ENCODE data around the gene PIP4K2C.

The PIP4K2C gene

GRCh38 chr12:57590864-57591781, at the start of gene PIP4K2C:
Gene PIP4K2C, plus strand, starts transcription at chr12:57591192. Its CDS starts 98 bp downstream, at chr12:57591290.
- DNase-seq, result peak; percentile 85 to 88

GRCh38 chr12:57541717-57542116, 49.3 kb upstream of the PIP4K2C start:
- DNase-seq, result no peak

GRCh38 chr12:57543581-57543980, 47.4 kb upstream of the PIP4K2C start:
- no peak for DNase-seq

- no peak for DNase-seq
These were observed 45.1 kb upstream of the PIP4K2C start for GRCh38 chr12:57545809-57546437.

GRCh38 chr12:57546438-57547287, 44.3 kb upstream of the PIP4K2C start, which contains the start of gene DCTN2:
Gene DCTN2, minus strand, starts transcription at chr12:57547192. Its CDS starts 129 bp downstream, at chr12:57547063.
- DNase-seq, result peak; percentile 96

DNA sequence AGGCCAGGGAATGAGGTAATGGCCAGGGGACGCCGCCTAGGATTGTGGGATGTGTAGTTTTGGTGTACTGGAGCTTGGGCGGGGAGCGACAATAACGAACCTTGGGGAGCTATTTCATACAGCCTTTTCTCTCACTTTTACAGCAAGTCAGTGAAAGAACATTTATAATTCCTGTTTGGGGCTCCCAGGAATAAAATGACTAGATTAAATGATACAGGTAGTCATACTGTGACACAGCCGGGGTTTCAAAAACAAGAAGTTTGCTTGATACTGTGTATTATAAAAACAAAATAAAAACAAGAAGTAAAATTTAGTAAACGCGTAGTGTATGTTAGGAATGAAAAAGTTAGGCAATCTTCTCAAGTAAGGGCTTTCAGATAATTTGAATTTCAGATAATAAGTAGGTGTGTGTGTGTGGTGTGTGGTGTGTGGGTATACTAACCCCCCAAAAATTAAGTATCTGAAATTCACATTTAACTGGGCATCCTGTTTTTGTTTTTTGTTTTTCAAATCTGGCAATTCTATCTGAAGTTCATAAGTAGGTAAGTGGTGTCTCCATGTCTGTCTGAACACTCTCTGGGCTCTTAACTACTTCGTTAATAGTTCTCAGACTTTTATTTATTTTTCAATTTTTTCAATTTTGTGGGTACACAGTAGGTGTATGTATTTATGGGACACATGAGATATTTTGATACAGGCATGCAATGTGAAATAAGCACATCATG, 43.5 kb upstream of the PIP4K2C start:
- DNase-seq, result no peak

DNA sequence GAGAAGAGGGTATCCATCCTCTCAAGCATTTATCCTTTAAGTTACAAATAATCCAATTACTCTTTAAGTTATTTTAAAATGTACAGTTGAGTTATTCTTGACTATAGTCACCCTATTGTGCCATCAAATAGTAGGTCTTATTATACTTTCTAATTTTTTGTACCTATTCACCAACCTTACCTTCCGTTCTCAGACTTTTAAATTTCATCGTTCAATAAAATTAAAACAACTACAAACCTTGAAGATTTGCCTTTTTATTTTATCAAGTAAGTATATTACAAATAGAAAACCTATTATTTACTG, 43.0 kb upstream of the PIP4K2C start:
- no peak for DNase-seq

DNA sequence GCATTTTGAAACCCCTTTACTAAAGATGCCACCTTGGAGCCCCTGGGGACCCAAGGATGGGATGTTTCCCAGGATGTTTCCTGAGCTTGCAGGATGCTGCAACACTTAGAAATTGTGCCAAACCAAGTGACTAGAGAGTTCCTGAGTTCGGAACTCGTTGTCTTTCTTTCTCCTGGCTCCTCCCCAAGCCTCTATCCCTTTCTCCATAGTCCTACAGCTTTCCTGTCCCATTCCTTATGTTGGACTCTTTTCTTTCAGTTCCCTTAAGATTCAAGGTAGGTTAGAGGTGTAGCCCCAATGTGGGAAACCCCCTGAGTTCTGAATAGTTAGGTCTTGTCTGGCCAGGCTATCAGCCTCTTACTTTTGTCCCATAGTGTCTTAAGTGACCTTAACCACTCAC, 42.5 kb upstream of the PIP4K2C start:
- DNase-seq, result no peak

DNA sequence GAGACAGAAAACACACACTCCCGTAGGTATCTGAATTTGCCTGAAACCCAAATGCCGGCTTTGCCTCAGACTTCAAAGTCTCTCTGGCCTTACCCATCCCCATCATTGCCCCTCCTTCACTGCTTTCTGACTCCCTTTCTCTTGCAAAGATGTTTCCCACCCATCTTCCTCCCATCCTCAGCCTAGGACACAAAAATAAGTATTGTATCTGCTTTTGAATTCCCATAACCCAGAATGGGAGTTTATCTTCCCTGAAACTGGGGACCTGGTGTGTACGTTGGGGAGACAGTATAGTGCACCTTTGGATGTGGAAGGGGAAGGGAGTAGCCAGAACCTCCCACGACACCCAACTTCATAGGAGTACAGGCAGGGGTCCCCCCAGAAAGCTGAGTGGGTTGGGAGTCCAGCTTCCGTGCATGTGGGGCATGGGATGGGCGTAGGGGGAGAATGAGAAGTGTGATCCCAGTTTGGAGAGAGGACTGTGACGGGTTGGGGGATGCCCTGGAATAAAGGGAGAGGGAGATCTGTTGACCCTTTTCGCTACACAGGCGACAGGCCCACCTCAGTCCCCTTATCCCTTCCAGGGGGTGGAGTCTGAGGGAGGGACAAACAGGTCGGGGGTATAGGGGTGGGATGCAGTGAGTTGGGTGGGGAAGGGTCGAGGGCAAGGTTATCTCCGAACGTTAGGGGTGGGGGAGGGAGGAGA, 41.6 kb upstream of the PIP4K2C start:
- no peak for DNase-seq

GRCh38 chr12:57549909-57550640, 40.9 kb upstream of the PIP4K2C start, which contains the start of gene KIF5A:
Gene KIF5A, plus strand, starts transcription at chr12:57550044. Its CDS starts 228 bp downstream, at chr12:57550272.
- DNase-seq, result peak; percentile 79 to 82

DNA sequence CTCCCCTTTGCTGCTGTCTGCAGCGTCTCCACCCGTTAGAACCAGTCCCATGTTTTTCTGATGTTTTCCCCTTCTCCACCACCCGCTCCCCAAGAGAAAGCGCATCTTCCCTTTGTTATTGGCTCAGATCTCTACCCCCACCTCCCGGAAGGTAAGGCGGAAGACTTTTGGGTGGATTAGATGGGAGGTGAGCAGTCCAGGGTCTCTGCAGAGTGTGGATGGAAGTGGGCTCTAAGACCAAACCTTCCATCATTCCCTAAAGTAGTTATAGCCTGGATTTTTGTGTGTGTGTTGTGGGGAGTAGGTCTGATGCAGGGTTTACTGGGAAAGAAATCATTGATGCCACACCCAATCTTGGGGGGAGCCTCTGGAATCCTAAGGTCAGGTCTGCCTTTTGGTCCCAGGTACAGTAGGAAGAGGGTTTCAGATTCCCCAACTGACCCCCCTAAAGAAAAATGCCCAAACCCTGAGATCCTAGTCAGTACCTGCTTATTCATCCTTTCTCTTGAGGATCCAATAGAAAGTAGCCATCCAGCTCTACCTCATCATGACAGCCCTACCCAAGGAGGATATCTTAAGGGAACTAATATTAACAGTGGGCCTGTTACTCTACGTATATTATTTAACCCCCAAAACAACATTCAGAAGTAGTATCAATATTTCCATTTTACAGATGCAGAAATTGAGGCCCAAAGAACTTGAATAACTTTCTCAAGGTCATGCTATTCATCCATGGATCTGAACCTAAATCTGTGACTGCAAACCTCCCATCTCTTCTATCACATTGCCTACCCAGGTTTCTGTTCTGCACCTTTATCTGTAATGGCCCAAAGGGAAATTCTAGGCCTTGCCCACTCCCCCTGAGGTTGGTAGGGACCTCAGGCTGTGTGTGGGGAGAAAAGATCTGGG, 40.1 kb upstream of the PIP4K2C start:
- no peak for DNase-seq

DNA sequence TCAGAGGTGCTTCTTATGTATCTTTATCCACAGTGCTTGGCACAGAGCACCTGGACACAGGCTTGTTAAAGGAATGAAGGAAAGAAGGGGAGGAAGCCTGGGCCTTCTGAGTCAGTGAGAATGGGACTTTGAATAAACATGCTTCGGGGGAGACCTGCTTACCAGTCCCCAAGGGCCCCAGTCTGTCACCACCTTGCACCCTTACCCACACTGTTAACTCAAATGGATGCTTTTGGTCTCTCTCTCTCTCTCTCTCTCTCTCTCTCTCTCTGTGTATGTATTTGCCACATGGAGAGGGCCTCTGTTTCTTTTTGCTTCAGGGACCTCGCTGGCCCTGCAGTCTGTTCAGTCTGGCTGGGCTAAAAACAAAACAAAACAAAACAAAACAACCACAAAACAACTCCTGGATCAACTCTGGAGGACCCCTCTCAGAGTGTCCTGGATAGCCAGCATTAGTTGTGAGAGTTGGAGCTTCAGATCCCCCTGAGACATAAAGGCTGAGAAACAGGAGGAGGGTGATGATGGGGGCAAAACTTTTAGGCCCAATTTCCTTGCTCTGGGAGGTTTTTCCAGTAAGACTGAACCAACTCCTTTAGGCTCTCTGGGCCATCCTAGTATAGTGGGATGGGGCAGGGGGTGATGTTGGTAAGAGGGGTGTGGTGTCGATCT, 39.2 kb upstream of the PIP4K2C start:
- no peak for DNase-seq

GRCh38 chr12:57552306-57552651, 38.7 kb upstream of the PIP4K2C start:
- no peak for DNase-seq

DNA sequence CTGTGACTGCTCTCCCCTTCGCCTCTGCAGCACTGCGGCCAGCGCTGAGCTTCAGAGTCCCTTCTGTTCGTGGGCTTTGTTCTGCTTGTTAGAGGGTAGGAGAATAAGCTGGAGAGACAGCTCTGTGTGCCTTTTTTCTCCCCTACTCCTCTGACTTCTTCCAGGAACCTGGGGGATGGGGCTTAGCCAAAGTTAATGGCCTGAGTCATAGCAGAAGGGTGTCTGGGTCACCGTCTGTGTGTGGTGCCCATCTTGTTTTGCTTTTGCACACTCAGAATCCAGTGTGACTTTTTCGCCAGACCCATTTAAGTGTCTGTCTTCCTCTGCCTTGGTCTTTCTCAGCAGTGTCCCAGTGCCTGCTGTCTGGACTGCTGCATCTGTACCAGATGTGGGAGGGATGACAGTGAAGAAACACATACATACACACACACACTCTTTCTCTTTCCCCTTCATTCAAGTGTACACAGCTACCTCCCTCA, 38.1 kb upstream of the PIP4K2C start:
- no peak for DNase-seq

DNA sequence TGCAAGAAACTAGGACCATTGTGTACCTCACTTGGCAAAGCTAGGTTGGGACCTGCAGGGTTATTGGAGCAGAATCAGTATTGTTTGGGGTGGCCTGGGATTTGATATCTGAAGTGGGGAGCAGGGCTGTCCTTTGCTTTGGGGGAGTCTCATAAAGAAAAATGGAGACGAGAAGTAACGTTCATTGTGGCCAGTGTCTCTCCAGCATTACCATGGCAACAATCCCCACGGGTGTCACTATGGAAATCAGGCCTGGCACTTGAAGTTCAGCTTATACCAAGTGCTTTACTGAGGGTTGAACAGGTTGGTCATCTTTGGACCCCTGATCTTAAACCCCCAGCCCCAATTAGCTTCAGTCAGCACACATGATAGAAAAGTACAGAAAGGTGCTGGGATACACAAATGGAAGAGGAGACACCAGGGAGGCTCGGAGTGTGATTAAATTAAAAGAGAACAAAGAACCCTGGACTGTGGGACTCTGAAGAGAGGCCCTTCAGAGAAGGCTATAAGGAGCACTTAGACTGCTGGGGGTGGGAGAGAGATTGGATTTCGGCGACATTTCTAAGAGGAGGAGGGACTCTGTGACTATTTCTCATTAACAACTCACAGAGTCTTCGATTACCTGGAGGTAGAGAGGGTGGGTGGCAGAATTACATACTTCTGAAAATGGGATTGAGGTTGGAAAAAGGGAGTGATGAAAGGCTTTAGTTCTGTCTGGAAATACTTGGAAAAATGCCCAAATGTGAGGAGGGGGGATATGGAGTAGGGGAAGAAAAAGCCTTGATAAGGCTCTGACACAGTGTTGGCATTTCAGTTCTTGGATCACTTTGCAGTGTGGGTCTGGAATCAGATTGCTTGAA, 37.4 kb upstream of the PIP4K2C start:
- no peak for DNase-seq

DNA sequence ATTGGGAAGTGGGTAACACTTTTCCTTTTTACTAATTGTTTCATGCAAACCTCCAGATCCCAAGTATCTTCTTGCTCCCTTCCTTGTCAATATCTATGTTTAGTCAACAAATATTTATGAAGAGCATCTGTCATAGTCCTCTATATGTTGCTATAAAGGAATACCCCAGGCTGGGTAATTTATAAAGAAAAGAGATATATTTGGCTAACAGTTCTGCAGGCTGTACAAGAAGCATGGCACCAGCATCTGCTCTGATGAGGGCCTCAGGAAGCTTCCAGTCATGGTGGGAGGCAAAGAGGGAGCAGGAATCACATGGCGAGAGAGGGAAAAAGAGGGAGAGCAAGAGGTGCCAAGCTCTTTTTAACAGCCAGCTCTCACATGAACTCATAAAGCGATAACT, 36.5 kb upstream of the PIP4K2C start:
- DNase-seq, result no peak

GRCh38 chr12:57554897-57555296, 36.1 kb upstream of the PIP4K2C start:
- no peak for DNase-seq

DNA sequence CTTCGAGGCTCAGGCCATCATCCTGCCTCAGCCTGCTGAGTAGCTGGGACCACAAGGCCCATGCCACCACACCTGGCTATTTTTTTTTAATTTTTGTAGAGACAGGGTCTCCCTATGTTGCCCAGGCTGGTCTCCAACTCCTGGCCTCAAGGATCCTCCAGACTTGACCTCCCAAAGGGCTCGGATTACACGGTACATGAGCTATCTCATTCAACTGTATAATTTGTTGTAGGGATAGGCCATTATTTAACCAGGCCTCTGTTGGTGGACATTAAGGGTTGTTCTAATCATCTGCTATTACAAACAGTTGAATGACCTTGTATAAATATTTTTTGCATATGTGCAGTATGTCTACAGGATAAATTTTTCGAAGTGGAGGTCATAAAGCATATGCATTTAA, 32.1 kb upstream of the PIP4K2C start:
- no peak for DNase-seq

Data from activated T-cell treated with anti-CD3 and anti-CD28 coated beads, Interleukin-2, amount 50 U/mL, for 48 hours (primary cell).